Stimulated activated CD4-positive, alpha-beta T cell treated with anti-CD3 and anti-CD28 coated beads, Interleukin-1b, Interleukin-23, amount 100 ng/mL, for 1 hour (primary cell): ENCODE data around the gene SLAMF9.

Experiments
- DNase-seq, 2 donors: peaks; one replicate each; pipeline ENCODE4 v3.0.0-alpha.2; 2020; ENCODE audit warnings: low read depth in 2 of 2

SLAMF9 gene

DNA sequence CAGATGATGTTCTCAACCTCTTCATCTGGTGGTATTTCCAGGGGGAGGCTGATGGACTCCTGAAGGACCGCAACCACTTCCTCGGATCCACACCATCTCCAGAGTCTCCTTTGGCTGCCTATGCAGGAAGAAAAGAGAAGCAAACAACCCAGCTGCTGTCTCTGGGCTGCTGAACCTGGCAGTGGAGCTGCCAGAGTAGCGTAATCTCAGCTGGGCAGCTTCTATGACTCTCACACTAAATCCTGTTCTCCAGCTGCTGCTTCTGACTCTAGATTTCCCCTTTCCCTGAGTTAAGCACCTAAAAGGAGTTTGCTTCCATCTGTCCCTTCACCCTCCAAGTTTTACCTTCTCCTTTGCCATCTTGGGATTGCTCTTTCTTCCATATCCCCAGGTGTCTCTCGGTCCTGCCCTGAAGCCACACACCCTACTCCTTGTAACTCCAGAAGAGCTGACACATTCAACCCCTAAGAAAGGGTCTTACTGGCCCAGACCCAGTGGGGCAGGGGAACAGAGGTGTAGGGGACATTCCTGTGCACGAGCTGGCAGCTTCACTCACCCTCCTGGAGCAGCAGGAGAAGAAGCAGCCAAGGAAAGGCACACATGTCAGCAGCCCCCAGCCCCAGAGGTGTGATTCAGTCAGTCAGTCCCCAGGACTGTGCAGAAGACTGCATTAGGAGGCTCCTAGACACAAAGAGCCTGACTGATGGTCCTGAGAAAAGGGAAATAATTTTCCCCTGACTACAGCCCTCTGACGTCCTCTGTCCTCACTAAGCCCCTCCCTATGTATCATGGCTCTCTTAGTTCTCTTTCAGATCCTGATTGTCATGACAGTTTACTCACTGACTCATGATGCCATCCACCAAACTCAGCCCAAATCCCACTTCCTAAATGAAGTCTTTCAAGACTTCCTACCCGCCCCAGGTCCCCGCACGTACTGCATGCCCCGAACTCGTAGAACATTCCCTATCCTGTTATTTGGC lies at the start of gene SLAMF9:
SLAMF9 (minus strand) TSS at position 702 of the 980 bp plus-strand sequence; CDS start at position 602, 100 bp downstream.
- DNase-seq, result no peak

DNA sequence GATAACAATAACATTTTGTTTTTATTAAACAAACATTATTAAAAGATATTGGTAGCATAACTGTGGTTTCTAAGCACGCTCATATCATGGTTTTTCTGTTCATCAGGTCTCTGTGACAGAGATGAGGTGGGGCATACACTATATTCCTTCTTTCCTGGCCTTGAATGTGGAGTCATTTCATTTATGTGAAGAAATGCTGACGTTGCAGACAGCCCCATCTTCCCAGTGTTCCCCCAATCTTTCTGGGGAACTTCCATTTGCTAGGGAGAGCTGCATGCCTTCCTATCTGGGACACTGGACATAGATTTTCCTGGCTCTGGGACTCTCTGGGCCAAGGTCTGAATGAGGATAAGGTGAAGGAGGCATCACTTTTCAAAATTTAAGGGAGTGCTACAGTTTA lies 47.4 kb upstream of the SLAMF9 start:
- no peak for DNase-seq

DNA sequence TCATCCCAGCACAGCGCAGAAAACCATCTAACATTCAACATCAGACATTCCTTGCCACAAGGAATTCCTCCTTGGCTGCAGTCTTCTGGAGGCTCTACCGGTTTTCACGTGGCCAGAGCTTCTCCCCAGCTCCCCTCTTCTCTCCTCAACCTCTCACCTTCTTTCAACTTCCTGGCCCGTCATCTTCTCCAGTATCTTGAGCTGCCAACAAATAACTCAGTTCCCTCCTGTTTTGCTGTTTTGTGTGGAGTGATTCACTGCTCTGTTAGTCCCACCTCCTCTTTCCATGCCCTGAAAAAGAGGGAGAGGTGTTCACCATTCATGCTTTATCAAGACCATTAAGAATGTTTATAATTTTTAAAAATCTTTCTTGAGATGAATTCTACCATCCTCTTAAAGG lies 45.2 kb upstream of the SLAMF9 start:
- DNase-seq, result no peak

DNA sequence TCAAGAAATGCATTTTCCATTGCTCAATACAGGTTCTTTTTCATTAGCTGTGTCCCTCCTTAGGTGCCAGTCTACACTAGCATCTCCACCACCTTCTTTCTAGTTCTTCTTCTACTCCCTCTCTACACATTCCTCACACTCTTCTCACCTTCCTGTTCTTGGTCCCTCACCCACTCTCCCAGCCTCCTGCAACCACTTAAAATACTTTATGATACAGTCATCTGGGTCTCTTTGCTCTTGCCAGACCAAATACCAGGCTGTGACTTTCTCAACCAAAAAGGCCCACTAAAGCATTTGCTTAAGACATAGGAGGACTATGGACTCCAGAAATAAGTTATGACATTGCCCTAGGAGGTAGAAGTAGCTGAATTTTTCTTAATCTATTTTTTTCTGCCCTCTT lies 42.6 kb upstream of the SLAMF9 start:
- DNase-seq, result no peak

DNA sequence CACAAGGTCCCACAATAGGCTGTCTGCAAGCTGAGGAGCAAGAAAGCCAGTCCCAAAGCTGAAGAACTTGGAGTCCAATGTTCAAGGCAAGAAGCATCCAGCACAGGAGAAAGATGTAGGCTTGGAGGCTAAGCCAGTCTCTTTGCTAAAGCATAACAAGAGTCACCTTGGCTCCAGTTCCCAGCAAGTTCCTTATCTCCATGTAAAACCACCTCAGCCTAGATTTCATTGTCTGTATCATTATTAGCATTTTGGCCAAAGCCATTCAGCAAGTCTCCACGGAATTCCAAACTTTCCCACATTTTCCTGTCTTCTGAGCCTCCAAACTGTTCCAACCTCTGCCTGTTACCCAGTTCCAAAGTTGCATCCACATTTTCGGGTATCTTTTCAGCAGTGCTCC lies 40.9 kb upstream of the SLAMF9 start:
- no peak for DNase-seq

DNA sequence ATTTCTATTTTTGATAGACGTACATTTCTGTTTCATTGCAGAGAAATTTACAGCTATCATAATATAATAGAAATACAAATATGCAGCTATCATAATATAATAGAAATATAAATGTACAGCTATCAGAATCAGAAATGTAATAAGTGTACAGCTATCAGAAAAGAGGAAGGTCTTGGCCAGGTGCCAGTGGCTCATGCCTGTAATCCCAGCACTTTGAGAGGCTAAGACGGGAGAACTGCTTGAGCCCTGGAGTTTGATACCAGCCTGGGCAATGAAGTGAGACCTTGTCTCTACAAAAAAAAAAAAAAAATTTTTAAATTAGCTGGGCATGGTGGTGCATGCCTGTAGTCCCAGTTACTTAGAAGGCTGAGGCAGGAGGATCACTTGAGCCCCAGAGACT lies 39.9 kb upstream of the SLAMF9 start:
- no peak for DNase-seq

DNA sequence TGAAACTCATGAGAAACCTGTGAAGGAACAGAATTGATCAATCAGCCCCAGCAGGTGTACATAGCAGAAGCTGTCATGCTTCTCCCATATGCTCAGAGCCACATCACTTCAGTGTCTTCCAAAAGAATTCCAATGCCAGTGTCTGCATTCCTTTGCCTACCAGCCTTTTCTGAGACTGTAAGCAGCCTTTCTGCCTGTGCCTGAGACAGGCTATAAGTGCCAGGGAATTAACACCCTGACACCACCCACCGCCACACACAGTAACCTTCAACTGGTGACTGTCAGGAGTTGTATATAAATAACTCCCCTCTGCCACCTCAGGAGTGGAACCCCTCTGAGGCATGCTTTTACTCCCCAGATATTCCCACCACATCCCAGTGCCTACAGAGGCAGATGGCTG lies 38.1 kb upstream of the SLAMF9 start:
- DNase-seq, result no peak

DNA sequence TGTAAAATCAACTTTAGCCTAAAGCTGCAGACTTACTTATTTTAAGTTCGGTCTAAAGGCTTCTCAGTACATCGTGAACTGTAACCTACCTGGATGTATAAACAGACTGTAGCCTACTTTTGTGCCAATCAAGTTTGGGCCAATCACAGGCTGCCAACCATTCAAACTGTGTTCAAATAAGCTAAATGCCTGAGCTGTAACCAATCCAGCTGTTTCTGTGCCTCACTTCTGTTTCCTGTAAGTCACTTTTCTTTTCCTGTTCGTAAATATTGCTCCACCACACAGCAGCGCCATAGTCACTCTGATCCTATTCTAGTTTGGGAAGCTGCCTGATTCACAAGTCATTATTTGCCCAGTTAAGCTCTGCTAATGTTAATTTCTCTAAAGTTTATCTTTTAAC lies 37.5 kb upstream of the SLAMF9 start:
- DNase-seq, result no peak

DNA sequence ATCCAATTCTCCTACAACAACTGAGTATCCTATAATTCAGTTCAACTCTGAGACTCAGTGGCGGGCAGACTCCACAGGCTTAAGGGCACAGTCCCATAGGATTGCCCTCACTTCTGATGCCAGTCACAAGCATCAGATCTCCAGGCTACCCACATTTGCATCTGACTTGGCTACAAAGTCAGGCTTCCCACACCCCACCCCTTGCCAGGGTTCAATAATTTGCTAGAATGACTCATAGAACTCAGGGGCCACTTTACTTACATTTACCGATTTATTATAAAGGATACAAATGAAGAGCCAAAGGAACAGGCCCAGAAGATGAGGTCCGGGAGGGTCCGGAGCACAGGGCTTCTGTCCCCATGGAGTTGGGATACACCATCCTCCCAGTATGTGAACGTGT lies 36.0 kb upstream of the SLAMF9 start:
- no peak for DNase-seq

DNA sequence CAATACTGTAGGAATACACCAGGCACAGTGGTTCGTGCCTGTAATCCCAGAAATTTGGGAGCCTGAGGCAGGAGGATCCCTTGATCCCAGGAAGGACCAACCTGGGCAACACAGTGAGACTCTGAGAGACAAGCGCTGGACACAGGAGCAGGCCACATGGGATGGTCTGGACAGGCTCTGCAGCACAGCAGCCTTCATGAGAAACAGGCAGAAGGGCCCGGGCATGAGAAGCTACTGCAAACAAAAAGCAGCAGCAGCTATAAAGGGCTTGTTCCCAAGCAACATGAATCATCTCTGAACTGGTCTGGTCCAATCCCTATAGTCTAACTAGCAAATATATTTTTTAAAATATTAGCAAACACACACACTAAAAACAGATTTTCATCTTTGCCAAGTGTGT lies 35.5 kb upstream of the SLAMF9 start:
- no peak for DNase-seq

DNA sequence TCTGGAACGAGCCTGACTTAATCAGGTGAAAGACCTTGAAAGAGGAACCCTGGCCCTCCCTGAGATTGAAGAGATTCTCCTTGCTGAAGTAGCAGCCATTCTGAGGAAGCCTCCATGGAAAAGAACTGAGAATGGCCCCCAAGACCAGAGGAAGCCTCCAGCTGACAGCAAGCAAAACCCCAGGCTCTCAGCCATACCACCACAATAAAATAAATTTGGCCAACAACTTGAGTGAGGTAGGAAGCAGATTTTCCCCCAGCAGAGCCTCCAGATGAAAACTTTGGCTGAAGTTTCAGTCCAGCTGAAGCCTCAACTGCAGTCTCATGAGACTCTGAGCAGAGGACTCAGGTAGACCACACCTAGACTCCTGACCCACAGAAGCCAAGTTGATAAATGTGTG lies 34.0 kb upstream of the SLAMF9 start:
- DNase-seq, result no peak

DNA sequence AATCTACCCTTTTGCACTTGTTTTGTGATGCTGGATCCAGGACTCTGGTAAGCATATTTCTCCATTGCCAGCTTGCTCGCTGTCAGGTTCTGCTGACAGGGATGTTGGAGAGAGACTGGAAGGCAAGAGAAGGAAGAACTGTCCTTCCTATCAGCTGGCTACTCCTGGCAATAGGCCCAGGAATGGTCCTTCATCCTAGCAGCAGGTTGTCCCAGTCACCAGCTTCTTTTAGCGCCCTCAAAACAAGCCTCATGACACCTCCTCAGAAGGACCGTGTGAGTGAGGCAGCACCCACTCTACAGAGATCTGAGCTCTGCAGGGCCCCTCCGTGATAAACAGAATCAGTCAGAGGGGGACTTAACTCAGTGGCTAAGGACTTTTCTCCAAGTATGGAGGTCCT lies 33.1 kb upstream of the SLAMF9 start:
- no peak for DNase-seq

DNA sequence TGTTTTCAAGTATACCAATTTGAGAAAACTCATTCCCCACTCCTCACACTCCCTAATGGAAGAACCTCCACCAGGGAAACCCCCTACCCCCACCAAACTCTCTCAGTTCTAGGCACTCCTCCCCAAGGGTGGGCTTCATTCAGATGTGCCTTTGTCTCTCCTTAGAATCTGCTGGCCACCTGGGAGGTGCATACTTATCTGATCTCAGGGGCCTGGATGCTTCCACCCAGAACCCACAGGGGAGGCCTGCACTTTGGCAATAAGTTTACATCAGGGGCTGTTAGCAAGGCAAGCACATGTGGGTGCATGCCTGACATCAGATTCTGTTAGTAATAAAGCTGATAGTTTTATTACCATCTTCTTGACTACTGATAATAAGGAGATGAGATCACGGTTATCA lies 32.5 kb upstream of the SLAMF9 start:
- DNase-seq, result no peak

DNA sequence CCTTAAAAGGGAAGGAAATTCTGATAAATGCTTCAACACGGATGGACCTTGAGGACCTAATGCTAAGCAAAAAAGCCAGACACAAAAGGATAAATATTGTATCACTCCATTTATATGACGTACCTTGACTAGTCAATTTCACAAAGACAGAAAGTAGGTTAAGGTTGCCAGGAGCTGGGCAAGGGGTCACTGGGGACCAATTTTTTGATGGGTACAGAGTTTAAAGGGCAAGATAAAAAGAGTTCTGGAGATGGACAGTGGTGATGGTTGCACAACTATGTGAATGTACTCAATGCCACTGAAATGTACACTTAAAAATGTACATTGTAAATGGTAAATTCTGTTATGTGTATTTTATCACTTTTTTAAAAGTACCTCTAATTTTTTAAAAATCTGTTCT lies 32.1 kb upstream of the SLAMF9 start:
- no peak for DNase-seq

DNA sequence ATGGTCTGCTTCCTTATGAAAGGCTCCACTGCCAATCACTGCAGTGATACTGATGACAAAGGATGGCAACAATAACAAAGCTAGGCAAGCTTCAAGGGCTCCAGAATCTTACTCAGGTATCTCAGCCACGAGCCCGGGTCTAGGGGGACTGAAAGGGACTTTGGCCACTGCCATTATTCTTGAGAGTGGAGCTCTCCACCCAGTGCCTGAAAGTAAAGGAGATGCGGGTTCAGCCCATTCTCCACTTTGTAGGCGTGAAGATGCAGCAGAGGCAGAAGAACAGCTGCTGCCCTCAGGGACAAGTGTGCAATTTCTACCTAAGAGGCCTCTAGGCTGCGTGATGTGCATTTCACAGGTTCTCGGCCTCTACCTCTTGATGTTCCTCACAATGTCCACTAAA lies 31.4 kb upstream of the SLAMF9 start:
- DNase-seq, result no peak

DNA sequence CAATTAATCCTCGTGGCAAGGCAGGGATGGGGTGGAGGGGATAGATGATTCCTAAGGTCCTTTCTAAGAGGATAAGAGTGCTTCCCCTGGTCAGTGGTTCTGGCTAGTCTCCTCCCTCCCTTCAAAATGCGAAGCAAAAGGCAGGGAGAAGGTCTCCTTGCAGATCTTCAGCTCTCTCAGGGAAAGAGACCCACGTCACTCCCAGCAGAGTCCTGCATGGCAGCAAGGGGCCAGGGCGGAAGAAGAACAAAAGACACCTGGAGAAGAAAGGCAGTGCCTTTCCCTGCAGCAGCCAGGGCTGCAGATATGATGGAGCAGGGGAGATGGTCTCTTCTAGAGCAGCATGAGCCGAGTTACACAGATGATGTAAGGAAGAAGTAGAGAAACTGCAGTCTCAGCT lies 29.6 kb upstream of the SLAMF9 start:
- DNase-seq, result no peak

DNA sequence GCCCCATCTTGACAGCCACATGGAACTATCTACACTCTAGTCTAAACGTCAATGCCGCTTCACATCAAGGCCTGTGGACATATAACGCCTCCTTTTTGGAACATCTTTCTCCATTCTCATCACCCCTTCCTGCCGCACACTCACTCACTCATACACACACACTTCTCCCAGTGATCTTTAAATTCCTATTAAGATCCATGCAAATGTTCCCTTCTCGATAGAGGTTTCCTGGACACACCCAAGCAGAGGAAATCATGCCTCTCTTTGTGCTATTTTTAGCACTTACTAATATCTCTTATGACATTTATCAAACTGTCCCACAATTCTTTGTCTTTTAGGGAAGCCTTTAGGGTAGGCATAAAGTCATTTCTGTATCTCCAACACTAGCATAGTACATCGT lies 28.2 kb upstream of the SLAMF9 start:
- no peak for DNase-seq

DNA sequence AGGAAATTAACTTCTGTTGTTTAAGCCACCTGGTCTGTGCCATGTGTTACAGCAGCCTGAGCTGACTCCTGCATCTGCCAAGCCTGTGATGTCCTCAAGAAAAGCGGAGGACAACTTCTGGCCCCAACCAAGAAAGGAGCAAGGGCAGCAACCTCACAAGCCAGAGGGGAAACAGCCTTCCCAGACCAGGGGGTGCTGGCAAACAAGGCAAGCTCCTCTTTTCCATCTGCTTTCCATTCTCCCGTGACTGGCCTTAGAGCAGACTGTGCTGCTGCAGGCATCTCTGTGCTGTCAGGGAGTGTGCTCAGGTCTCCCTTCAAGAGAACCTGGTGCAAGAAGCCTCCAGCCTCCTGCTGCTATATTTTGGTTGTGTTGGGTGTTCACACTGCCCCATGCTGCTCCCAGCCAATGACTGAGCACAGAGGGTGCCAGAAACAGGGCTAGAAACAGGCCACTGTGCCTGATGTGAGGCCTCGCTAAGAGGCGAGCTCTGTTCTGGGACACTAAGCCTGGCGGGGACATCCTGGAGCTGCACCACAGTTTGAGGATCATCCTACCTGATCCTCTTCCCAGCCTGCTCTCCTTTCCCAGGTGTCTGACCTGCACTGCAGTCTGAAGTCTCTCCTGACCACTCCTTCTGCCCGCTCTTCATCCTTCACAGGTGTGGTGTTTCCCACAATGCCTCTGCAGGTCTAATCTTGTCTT lies 27.5 kb upstream of the SLAMF9 start:
- no peak for DNase-seq

DNA sequence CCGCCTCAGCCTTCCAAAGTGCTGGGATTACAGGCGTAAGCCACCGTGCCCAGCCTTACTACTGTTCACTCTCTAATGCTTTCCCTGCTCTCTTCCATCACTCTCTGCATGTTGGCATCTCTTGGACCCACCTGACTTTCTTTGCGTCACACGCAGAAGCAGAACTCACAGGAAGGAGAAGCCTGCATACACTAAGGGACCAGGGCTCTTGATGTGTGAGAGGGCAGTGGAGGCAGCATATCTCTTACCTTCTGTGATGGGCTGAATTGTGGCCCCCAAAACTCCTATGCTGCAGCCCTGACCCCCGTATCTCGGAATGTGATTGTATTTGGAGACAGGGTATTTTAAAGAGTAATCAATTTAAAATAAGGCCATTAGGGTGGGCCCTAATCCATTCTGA lies 26.7 kb upstream of the SLAMF9 start:
- DNase-seq, result no peak

DNA sequence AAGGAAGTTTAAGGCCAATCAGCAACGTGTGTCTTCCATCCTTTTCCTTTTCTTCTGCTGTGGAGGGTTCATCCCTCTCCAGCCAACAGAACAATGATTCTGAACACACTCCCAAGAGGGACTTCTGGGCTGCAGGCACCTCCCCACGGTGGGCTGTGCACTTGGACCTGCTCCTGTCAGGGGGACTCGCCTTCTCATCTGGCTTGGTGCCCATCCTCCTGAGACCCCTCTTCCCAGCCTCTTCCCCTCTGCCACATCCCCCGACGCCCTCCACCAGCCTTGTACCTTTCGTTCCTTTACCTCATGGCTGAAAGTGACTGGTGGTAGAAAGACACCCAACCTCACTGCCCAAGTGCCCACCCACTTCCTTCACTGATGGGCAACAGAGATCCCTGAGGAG lies 26.0 kb upstream of the SLAMF9 start:
- DNase-seq, result no peak

DNA sequence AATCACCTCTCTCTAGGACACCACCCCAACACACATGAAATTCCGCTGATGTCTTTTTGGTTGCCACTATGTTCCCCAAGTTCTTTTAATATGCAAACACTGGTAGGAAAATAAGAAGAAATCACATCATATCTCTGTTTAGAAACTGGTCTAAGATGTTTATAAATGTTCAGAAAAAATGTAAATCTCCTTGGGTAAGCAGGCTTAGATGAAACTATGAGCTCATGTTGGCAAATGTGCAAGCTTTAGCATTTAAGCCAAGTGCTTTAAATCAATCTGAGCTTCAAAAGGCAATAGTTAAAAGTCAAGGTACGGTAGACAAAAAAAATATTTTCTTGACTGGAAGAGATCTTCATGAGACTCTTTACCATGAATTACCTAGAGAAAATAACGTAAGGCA lies 25.2 kb upstream of the SLAMF9 start:
- no peak for DNase-seq

DNA sequence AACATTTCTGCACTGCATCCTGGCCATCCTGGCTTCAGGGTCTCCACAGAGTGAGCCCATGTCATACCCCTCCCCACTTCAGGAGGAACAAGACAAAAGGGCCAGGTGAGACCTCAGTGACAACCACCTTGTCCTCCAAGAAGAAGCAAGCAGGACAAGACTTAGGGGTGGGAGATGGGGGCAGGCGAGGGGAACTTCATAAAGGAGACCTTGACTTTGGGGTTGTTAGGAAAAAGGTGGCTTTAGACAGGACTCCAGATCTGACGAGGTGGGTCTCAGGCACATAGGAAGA lies 24.0 kb upstream of the SLAMF9 start:
- DNase-seq, result no peak

DNA sequence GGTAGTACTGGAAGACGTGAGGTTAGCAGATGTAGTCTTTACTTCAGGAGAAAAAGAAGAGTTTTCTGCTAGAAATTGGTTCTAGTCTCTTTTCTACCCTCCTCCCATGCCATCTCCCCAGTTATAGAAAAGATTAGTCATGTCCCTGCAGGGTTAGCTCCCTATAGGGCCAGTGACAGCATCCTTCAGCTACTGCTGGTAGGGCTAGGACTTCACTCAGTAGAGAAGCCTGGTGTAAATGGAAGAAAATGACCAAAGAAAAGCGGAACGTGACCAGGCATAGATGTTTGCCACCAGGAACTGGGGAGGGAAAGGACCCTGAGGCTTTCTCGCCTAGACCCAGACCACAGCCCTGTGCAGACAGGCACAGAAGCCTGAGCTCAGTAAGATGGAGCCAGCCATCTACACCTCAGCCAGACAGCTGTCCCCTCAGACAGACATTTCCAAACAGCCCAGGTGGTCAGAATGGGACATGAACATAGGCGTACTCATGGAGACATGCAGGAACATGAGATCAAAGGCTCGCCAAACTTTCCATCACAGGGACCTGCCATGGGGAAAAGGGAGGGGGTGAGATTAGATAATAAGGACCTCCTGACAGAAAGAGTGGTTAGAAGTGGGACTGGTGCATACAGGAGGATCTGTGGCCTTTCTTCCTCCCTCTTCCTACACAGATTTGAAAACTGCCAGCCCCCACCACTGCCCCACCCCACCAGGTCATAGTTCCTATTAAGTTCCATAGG lies 23.5 kb upstream of the SLAMF9 start:
- no peak for DNase-seq
